Psoas muscle (tissue), 8 donors: ENCODE data around the gene MUC5B. TPM values are rescaled to one million over a fixed set of nuclear protein-coding genes. Genes with fewer than 3 reads are reported as not detected.

Experiments used
- ATAC-seq, 4 donors: fragments of 200-7000 bp; cut with Tn5 transposase; one replicate each; pipeline ENCODE4 v1.9.1; 2020; ENCODE audit warnings: moderate library complexity in 3 of 4, mild to moderate bottlenecking in 2 of 4
- DNase-seq, 2 donors: peaks; one replicate each; pipeline ENCODE4 v3.0.0-alpha.2; 2020
- H3K27ac ChIP-seq: fragments of 200-600 bp; one replicate; pipeline ENCODE4 v1.8.0; 2022
- H3K27me3 ChIP-seq, 3 donors: fragments of 200-600 bp in 1 of 3; one replicate each; pipeline versions ENCODE4 v1.6.1 to v1.8.0; 2013 to 2022; ENCODE audit warnings: low read length in 2 of 3, mild to moderate bottlenecking in 2 of 3, moderate library complexity in 1 of 3; ENCODE audit not compliant: insufficient read depth in 3 of 3
- H3K36me3 ChIP-seq, 2 donors: fragments of 200-600 bp in 1 of 2; one replicate each; pipeline versions ENCODE4 v1.6.1 to v1.8.0; 2013 to 2022; ENCODE audit warnings: low read depth in 1 of 2, mild to moderate bottlenecking in 1 of 2, moderate library complexity in 1 of 2; ENCODE audit not compliant: insufficient read depth in 1 of 2
- H3K4me1 ChIP-seq: fragments of 200-600 bp; one replicate; pipeline ENCODE4 v1.8.0; 2022
- H3K4me3 ChIP-seq: fragments of 200-600 bp; one replicate; pipeline ENCODE4 v1.8.0; 2022; ENCODE audit warnings: mild to moderate bottlenecking
- H3K9me3 ChIP-seq: fragments of 200-600 bp; one replicate; pipeline ENCODE4 v1.8.0; 2022
- CTCF ChIP-seq: fragments of 200-600 bp; IDR thresholded peaks from one replicate; pipeline ENCODE4 v1.8.0; 2022; ENCODE audit warnings: antibody characterized with exemption
- WGBS, 3 donors: extraction: QIAGEN DNeasy Blood & Tissue Kit; methylation state at CpG; one replicate each; pipeline versions ENCODE4 v1.1.6 to v1.1.7; 2013; 5-methylcytosine and 5-hydroxymethylcytosine counted together
- intact Hi-C, 2 donors: fragments of 100-400 bp; cut with DNase I; formaldehyde crosslinking; loops; one replicate each; pipeline versions ENCODE4 v1.11.0 to v1.14.2; 2022
- polyA plus RNA-seq, 3 donors: library from polyadenylated mRNA; stranded (reverse); fragments of 200-250 nt; gene quantifications; one replicate each; pipeline ENCODE4 v1.2.3, GENCODE V29; 2013
- total RNA-seq, 4 donors: library from RNA; stranded (reverse); fragmentation: NEBNext Ultra II Directional in 2 of 4; extraction: Animal tissue kit (Norgen Biotek cat#: 25700) in 2 of 4; gene quantifications; one replicate each; pipeline versions ENCODE4 v1.2.1 to v1.2.4, GENCODE V29; 2021 to 2023
- donor health status: healthy with polysubstance abuse.
- donor health status: DM: no; HTN: no; CAD: no; lungs with moderate emphysema.
- donor health status: Bipolar disorder and iron deficiency.
- donor health status: healthy.
- donor health status: DM: yes; HTN: yes; CAD: no.
- donor health status: DM: no; HTN: no; CAD: no.
- donor health status: DM: no; HTN: no; CAD: no.
- donor health status: DM: yes; HTN: yes; CAD: no.

The MUC5B gene
- total and polyA plus RNA-seq, 7 donors: under 0.01 to 0.41 (median 0.11) TPM; not detected in 3

GRCh38 chr11:1308743-1309497 is 86.1 kb downstream of the MUC5B start:
- Histone ChIP-seq H3K27me3 (no peaks in the 10 kb centered on the region), H3K4me1 (peaks cover 40% of the 10 kb centered on the region), H3K36me3 (peaks cover 0 to 15% of the 10 kb centered on the region in 2 donors), H3K9me3 (peaks cover 3% of the 10 kb centered on the region), H3K27ac (peak overlapping the region; percentile 97), H3K4me3 (peak overlapping the region; percentile 81)
- DNase-seq (no peak), ATAC-seq (peak; percentile 37 to 59 (median 48))
- 3 to 4% (median 4%) methylated on average over 34 to 58 of the region's 58 CpGs for WGBS, 3 donors
- intact Hi-C loops: no loop called here
- no peak for TF ChIP-seq CTCF

GRCh38 chr11:1309498-1310317 is 86.8 kb downstream of the MUC5B start, which contains the start of gene TOLLIP:
Gene TOLLIP, minus strand, starts transcription at chr11:1309632. Its CDS starts 134 bp downstream, at chr11:1309498.
- peak; percentile 7 for TF ChIP-seq CTCF
- Histone ChIP-seq H3K27ac (peak within 1 kb of the TSS; percentile 97), H3K4me1 (peaks cover 33% of the 10 kb centered on the region), H3K27me3 (no peaks in the 10 kb centered on the region), H3K4me3 (peak within 1 kb of the TSS; percentile 81), H3K9me3 (peaks cover 3% of the 10 kb centered on the region), H3K36me3 (peaks cover 0 to 15% of the 10 kb centered on the region in 2 donors)
- WGBS, 3 donors: 1 to 2% (median 2%) methylated on average over 62 to 97 of the region's 97 CpGs
- peak; percentile 97 to 99 for DNase-seq
- ATAC-seq: peak; percentile 93 to 96 (median 94)
- intact Hi-C loops: loop anchor here (1.0 to 2.0 kb wide), 2 partner anchors 25 to 26 kb away; no protein-coding TSS in a partner anchor

- no peak for DNase-seq
- no peak for TF ChIP-seq CTCF
- no peak for ATAC-seq
- 56 to 68% (median 57%) methylated on average over 18 of the region's 18 CpGs for WGBS, 3 donors
- Histone ChIP-seq H3K9me3 (peaks cover 3% of the 10 kb centered on the region), H3K36me3 (peaks cover 0 to 10% of the 10 kb centered on the region in 2 donors), H3K4me1 (peaks cover 33% of the 10 kb centered on the region), H3K4me3 (peak overlapping the region; percentile 81), H3K27ac (peak overlapping the region; percentile 97), H3K27me3 (no peaks in the 10 kb centered on the region)
- intact Hi-C loops: loop anchor here (1.0 to 2.0 kb wide), 2 partner anchors 24 to 25 kb away; no protein-coding TSS in a partner anchor
Observed at GRCh38 chr11:1310318-1310687, 87.4 kb downstream of the MUC5B start.

GRCh38 chr11:1310772-1311468 is 88.1 kb downstream of the MUC5B start:
- TF ChIP-seq CTCF: no peak
- Histone ChIP-seq H3K4me1 (peaks cover 33% of the 10 kb centered on the region), H3K27ac (peak overlapping the region; percentile 97), H3K27me3 (no peaks in the 10 kb centered on the region), H3K9me3 (peaks cover 3% of the 10 kb centered on the region), H3K4me3 (peak overlapping the region; percentile 81), H3K36me3 (peaks cover 0 to 5% of the 10 kb centered on the region in 2 donors)
- ATAC-seq (no peak), DNase-seq (no peak)
- WGBS, 3 donors: 83 to 85% (median 83%) methylated on average over 15 of the region's 15 CpGs
- intact Hi-C loops: loop anchor here (1.0 to 2.0 kb wide), 2 partner anchors 24 kb away; no protein-coding TSS in a partner anchor

Other genes with a start within 250 kb of the MUC5B start
- gene MUC6, start 186.3 kb upstream of the MUC5B start, total RNA-seq: not detected
- under 1 TPM; under 0.01 to 0.04 (median 0.01) TPM for gene MUC6, start 186.3 kb upstream of the MUC5B start, polyA plus RNA-seq
- under 1 TPM in 3 of 4 donors, not detected in 1; 0.02 to 0.44 (median 0.04) TPM for gene MUC2, start 148.2 kb upstream of the MUC5B start, total RNA-seq
- gene MUC2, start 148.2 kb upstream of the MUC5B start, polyA plus RNA-seq: under 1 TPM in 2 of 3 donors, not detected in 1; under 0.01 to 0.01 TPM
- under 1 TPM in 1 of 4 donors, not detected in 3; 0.02 TPM for gene MUC5AC, start 65.1 kb upstream of the MUC5B start, total RNA-seq
- gene MUC5AC, start 65.1 kb upstream of the MUC5B start, polyA plus RNA-seq: not detected
- 10 to 100 TPM; 45.0 to 74.6 (median 65.6) TPM for gene TOLLIP, start 86.6 kb downstream of the MUC5B start, total RNA-seq
- 10 to 100 TPM; 33.5 to 56.4 (median 49.9) TPM for gene TOLLIP, start 86.6 kb downstream of the MUC5B start, polyA plus RNA-seq
- under 1 TPM; 0.19 to 0.47 (median 0.29) TPM for gene BRSK2, start 166.9 kb downstream of the MUC5B start, total RNA-seq
- gene BRSK2, start 166.9 kb downstream of the MUC5B start, polyA plus RNA-seq: under 1 TPM; 0.26 to 0.78 (median 0.44) TPM